ENCODE results near the gene ATP6V1F.
A peak's percentile ranks its signal among the peaks of the same experiment; 100 is the strongest.

ATP6V1F gene

DNA sequence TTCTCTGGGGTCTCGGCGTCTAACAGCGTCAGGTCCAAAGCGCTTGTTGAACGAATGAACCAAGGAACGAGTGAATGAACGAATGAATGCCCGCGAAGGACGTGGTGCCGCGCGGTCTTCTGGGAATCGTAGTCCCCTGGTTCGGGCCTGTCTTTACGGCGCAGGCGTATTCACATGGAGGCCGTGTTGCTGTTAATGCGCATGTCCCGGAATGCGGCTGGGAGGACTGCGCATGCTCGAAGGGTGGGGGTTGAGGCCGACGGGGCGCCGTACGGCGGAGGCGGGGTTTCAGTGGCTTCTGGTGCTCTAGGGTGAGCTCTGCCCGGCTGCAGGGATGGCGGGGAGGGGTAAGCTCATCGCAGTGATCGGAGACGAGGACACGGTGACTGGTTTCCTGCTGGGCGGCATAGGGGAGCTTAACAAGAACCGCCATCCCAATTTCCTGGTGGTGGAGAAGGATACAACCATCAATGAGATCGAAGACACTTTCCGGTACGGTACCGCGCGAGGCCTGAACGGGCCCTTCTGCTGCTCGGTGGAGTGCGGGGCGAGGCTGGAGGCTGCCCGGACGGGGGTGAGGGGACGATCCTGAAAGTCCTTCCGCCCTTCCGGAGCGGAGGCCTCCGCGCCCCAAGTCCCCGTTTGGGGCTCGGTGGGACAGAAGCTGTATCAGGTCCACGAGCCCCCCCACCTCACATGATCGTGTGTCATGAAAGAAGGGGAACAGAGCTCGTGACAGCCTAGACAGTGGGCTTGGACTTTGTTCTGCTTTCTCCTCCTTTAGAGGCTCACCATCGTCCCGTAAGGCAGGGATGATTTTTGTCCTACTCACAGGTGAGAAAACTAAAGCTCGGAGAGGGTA, at the start of gene ATP6V1F:
TSS of gene ATP6V1F (plus strand) at position 286 of the 862 bp plus-strand sequence. CDS start at position 335, 49 bp downstream.
- DNase-seq = peak; percentile 99

GRCh38 chr7:128814499-128814898, 48.2 kb upstream of the ATP6V1F start:
- no peak for DNase-seq

DNA sequence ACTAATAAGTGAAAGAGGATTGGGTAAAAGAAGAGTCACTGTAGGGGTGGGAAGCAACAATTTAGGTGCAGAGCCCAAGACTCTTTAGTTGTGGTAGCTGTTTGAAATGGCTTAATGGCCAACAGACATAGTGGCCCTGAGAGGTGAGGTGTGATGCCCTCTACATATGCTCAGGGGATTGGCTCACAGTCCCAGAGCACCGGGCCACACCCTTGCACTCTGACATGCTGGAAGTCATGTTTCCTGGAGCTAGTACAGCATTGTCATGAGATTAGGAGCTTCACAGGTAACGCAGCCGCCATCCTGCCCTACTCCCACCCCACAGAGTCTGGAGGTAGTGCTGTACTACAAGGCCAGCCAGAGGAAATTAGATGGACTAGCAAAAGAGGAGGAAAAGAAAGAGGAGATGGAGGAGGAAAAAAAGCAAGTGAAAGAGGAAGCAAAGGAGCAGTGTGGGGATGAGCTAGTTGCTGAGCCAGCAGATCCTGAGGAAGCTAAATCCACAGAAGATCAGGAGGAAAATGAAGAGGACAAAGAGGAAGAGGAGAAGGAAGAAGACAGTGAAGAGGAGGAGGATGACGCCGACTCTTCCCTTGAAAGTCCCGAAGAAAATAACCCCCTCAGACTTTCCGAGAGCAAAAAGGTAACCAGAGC, 47.2 kb upstream of the ATP6V1F start:
- DNase-seq = no peak

GRCh38 chr7:128818694-128819093, 44.0 kb upstream of the ATP6V1F start:
- no peak for DNase-seq

- no peak for DNase-seq
These were observed 40.9 kb upstream of the ATP6V1F start for GRCh38 chr7:128821724-128822123.

DNA sequence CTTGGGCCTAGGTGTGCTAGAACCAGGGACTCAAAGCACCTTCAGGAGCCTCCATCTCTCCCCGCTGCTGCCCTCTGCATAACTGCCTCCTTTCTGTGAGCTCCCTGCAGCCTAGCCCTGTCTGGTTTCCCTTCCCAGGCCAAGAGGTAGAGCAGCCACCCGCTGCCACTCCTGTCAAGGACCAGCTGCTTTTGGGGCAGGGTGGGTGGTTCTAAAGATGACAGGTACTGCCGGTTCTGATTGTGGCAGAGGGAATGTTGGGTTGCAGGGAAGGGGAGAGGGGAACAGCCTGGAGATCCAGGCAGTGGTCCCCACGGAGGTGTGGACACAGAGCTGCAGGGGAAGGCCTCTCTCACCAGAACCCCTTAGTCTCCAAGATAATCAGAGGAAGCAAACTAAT, 36.1 kb upstream of the ATP6V1F start:
- DNase-seq = no peak

GRCh38 chr7:128826916-128827247, 35.8 kb upstream of the ATP6V1F start:
- no peak for DNase-seq

- no peak for DNase-seq
These were observed 35.3 kb upstream of the ATP6V1F start for GRCh38 chr7:128827248-128827958.

DNA sequence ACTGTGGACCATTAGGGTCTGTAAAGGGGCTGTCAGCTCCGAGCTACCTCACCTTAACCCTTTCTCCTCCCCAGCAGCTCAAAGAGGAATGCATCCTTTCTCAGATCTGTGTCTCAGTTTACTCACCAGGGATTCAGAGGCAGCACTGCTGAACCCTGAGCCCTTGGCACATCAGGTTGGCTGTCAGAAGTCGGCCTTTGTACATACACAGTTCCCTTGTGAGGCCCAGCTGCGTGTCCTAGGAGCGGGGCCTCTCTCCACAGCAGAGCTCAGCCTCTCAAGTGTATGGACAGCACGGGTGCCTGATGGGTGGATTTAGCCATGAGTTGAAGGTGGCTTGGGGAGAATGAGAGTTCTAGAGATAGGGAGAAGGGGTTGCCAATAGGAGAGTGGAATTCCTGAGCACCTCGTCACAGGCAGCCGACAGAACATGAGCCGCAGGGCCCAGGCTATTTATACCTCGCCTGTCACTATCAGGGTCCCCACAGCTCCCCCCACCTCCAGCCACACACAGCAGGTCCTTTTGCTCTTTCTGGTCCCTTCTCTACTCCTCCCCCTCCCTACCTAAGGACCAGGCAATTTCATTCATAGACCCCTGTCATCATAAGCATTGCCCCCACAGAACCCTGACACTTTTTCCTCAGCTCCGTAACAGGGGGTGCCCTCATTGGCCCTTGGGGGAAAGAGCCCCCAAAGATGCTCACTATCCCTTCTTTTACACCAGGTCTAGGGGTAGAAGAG, 34.5 kb upstream of the ATP6V1F start:
- DNase-seq = no peak

DNA sequence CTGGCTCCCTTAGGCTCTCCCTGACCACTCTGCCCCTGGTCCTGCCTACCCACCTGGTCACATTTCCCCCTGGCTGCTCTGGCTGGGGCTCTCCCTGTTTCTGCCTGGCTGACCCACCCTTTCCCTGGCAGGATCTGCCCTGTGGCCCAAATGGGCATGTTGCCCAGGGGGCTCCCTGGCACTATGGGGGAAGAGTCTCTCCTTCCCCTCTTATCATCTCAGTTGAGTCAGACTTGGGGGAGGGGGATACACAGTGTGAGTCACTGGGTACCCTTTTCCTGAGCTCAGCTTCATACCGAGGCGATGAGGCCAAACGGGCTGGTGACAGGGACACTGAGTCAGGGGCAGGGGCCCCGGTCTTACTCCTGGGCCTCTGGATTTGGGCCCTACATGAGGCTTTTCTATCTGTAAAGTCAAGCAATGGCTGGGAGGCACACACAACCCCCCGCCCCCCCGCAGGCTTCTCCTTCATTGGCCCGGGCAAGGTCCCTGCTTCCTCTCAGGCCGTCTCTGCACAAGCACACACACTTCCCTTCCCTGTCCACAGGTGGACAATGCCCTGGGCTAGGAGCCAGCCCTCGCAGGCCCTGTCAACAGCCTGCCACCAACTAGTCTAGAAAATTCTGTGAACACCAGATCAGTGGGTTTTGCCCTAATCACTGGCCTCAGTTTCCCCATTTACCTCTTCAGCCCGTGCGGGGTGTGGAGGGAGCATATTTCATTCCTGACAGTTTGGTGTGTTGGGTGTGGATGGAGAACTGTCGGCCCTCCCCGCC, 33.1 kb upstream of the ATP6V1F start:
- DNase-seq = no peak

GRCh38 chr7:128830231-128831177, 32.2 kb upstream of the ATP6V1F start, which contains the start of gene FLNC:
TSS of gene FLNC (plus strand) at chr7:128830406. CDS start at chr7:128830638, 232 bp downstream.
- peak; percentile 11 for DNase-seq

- no peak for DNase-seq
These were observed 31.3 kb upstream of the ATP6V1F start for GRCh38 chr7:128831178-128831993.

- DNase-seq = no peak
These were observed 30.4 kb upstream of the ATP6V1F start for GRCh38 chr7:128831994-128832879.

DNA sequence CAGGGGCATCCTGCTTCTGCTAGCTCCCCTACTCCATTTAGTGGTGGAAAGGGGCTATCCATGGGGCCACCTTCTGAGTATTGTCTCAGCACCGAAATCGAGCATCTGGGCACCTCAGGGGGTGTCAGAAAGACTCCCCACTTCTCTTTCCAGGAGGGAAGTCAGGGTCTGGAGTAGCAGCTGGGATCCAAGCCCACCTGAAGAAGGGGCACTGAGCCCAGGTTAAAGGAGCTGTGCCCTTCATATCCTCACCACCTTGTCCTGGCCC, 29.8 kb upstream of the ATP6V1F start:
- no peak for DNase-seq

GRCh38 chr7:128833148-128833945, 29.3 kb upstream of the ATP6V1F start:
- no peak for DNase-seq

- no peak for DNase-seq
These were observed 28.7 kb upstream of the ATP6V1F start for GRCh38 chr7:128833946-128834325.

- no peak for DNase-seq
These were observed 27.4 kb upstream of the ATP6V1F start for GRCh38 chr7:128835231-128835751.
